SU-DHL-6 (cell line): ENCODE measurements around the gene ADAM21.
"Not testable (repeated sequence)": the region's sequence is repeated elsewhere in the genome, so short reads cannot be mapped to it uniquely, and the experiment has no call there.

Experiments used
- H2AFZ ChIP-seq: fragments of 200-600 bp; sonication (generic); 2 replicates; pipeline ENCODE4 v1.6.1; 2014; ENCODE audit warnings: low read depth, mild to moderate bottlenecking, moderate library complexity, mixed read lengths, antibody characterized with exemption, low read length; ENCODE audit not compliant: severe bottlenecking
- H3F3A ChIP-seq: fragments of 200-600 bp; shearing (Covaris generic); 2 replicates; pipeline ENCODE4 v1.6.0; 2016; ENCODE audit warnings: antibody characterized with exemption, mild to moderate bottlenecking; ENCODE audit not compliant: insufficient read depth
- H3K27ac ChIP-seq: fragments of 200-600 bp; sonication (generic); 2 replicates; pipeline ENCODE4 v1.5.1; 2016; ENCODE audit warnings: low read depth, mild to moderate bottlenecking, low read length, moderate library complexity, mixed read lengths
- H3K27me3 ChIP-seq: fragments of 200-600 bp; sonication (generic), shearing (Covaris generic); 2 replicates; pipeline ENCODE4 v1.6.0; 2014; ENCODE audit warnings: mild to moderate bottlenecking, low read length
- H3K36me3 ChIP-seq: fragments of 200-600 bp; sonication (generic); 2 replicates; pipeline ENCODE4 v1.6.1; 2014; ENCODE audit warnings: mild to moderate bottlenecking, low read length, mixed read lengths
- H3K4me2 ChIP-seq: fragments of 300-600, 200-600 bp; shearing (Covaris generic), sonication (generic); 2 replicates; pipeline ENCODE4 v1.6.0; 2014; ENCODE audit warnings: low read length, low read depth, mild to moderate bottlenecking; ENCODE audit not compliant: poor library complexity, severe bottlenecking
- H3K4me3 ChIP-seq: fragments of 200-600 bp; sonication (generic); 2 replicates; pipeline ENCODE4 v1.5.1; 2014; ENCODE audit warnings: antibody characterized with exemption, low read length, mild to moderate bottlenecking, mixed read lengths; ENCODE audit not compliant: insufficient read depth, poor library complexity, severe bottlenecking
- H3K79me2 ChIP-seq: fragments of 200-600 bp; sonication (generic); 2 replicates; pipeline ENCODE4 v1.6.1; 2014; ENCODE audit warnings: mild to moderate bottlenecking, low read length, moderate library complexity; ENCODE audit not compliant: insufficient read depth
- H3K9ac ChIP-seq: fragments of 200-600 bp; sonication (generic); 2 replicates; pipeline ENCODE4 v1.7.0; 2014; ENCODE audit warnings: mild to moderate bottlenecking, low read length
- H3K9me2 ChIP-seq: fragments of 200-600 bp; sonication (generic); replicated peaks from 2 replicates; pipeline ENCODE4 v1.6.1; 2014; ENCODE audit warnings: low read length; ENCODE audit not compliant: insufficient read depth
- H3K9me3 ChIP-seq: fragments of 200-600 bp; sonication (generic); 2 replicates; pipeline ENCODE4 v1.6.1; 2014; ENCODE audit warnings: low read length, mixed read lengths; ENCODE audit not compliant: insufficient read depth
- H4K20me1 ChIP-seq: fragments of 200-600 bp; sonication (generic); 2 replicates; pipeline ENCODE4 v1.6.1; 2014; ENCODE audit warnings: low read depth, mild to moderate bottlenecking, antibody characterized with exemption, low read length, moderate library complexity, mixed read lengths
- EZH2phosphoT487 ChIP-seq: fragments of 200-600 bp; sonication (generic), shearing (Covaris generic); conservative IDR thresholded peaks from 2 replicates; pipeline ENCODE4 v1.6.1; 2018; ENCODE audit warnings: mild to moderate bottlenecking, antibody characterized with exemption, low read length, moderate library complexity, mixed read lengths
- TF ChIP-seq, protein P1 (sequence below): fragments of 200-600 bp; sonication (generic); IDR thresholded peaks from one replicate; pipeline ENCODE4 v1.5.1; 2017; ENCODE audit warnings: antibody characterized with exemption, mild to moderate bottlenecking, low read length, moderate library complexity; ENCODE audit not compliant: insufficient read depth, poor library complexity, severe bottlenecking

Gene ADAM21

DNA sequence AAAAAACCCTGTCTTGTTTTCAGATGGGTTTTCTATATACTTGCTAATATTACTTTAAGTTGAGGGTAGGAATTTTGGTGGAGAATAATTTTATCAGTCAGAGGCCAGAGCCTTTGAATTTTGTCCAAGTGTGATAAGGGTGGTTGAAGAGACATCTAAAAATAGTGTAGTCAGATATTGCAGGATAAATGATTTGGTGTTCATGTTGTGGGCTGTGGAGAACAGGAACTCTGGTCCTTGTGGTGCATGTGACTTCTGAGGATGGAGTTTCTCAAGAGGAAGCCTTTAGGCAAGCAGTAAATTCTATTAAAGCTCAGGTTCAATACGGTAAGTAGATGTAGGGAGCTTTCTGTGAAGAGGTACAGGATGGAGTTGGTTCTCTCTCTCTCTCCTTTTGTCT, 2.8 kb downstream of the ADAM21 start:
- Histone ChIP-seq H2AFZ (no peak overlapping the region), H3K9me2 (no peaks in the 10 kb centered on the region), H3F3A (no peaks in the 10 kb centered on the region), H3K9ac (no peak overlapping the region), H3K27ac (no peak overlapping the region), H3K9me3 (no peaks in the 10 kb centered on the region), H4K20me1 (no peaks in the 10 kb centered on the region), H3K36me3 (no peaks in the 10 kb centered on the region), H3K4me2 (no peak overlapping the region), H3K27me3 (no peaks in the 10 kb centered on the region), H3K4me3 (no peak overlapping the region), H3K79me2 (no peaks in the 10 kb centered on the region)
- TF ChIP-seq, protein P1, sequence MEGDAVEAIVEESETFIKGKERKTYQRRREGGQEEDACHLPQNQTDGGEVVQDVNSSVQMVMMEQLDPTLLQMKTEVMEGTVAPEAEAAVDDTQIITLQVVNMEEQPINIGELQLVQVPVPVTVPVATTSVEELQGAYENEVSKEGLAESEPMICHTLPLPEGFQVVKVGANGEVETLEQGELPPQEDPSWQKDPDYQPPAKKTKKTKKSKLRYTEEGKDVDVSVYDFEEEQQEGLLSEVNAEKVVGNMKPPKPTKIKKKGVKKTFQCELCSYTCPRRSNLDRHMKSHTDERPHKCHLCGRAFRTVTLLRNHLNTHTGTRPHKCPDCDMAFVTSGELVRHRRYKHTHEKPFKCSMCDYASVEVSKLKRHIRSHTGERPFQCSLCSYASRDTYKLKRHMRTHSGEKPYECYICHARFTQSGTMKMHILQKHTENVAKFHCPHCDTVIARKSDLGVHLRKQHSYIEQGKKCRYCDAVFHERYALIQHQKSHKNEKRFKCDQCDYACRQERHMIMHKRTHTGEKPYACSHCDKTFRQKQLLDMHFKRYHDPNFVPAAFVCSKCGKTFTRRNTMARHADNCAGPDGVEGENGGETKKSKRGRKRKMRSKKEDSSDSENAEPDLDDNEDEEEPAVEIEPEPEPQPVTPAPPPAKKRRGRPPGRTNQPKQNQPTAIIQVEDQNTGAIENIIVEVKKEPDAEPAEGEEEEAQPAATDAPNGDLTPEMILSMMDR = no peak
- no peak for TF ChIP-seq EZH2phosphoT487

DNA sequence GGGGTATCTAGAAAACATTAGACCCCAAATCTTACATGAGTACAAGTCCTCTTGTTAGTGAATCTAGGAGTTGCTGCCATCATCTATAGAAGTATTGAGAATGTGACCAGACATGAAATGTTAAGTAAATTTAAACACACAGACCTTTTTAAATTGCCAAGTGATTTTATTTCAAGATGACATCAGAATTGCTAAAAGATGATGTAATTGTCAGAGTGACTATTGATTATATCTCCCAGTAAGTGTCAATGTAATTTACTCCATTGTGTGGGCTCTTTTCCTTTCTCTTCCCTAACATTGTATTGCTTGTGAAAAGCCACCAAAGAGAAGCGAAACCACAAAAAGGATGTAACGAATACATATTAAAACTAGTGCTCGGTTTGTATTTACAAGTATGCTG, 16.8 kb downstream of the ADAM21 start:
- Histone ChIP-seq H3K79me2 (no peaks in the 10 kb centered on the region), H3K4me2 (no peak overlapping the region), H3K27ac (no peak overlapping the region), H4K20me1 (no peaks in the 10 kb centered on the region), H3K4me3 (no peak overlapping the region), H3K36me3 (no peaks in the 10 kb centered on the region), H3K9me3 (no peaks in the 10 kb centered on the region), H3K9me2 (no peaks in the 10 kb centered on the region), H3K27me3 (no peaks in the 10 kb centered on the region), H3F3A (no peaks in the 10 kb centered on the region), H2AFZ (no peak overlapping the region), H3K9ac (no peak overlapping the region)
- TF ChIP-seq EZH2phosphoT487 = no peak
- TF ChIP-seq, protein P1 = no peak

DNA sequence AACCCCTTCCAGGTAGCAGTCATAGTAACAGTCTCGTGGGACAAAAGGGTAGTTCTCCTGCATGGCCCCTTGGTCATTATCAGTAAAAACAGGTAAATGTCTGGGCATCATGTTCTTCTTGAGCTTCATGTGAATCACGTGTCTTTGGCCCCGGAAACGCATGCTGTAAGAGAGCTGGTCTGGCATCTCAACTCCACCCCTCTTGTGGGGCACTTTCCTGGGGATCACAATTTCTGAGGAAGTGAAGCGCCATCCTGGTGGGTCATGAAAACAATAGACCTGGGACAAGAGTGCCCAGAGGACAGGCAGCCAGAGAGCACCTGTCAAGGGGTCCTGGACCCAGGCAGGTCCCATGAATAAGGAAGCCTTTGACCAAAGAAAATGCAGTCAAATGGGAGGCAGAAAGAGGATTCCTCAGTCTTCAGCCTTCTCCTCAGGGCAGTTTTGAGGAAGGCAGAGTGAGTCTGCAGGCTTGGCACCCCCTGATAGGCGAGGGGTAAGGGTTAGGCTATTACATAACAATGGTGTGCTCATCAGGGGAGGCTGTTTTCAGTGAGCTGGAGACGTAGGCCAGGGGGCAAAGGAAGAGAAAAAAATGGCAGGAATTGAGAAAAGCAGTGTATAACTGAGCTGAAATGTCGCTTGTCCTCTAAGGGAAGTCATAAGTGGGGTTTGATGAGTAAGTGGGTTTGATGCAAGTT, 19.0 kb downstream of the ADAM21 start:
- H3K27ac ChIP-seq, H3K4me3 ChIP-seq, H4K20me1 ChIP-seq: not testable (repeated sequence)

DNA sequence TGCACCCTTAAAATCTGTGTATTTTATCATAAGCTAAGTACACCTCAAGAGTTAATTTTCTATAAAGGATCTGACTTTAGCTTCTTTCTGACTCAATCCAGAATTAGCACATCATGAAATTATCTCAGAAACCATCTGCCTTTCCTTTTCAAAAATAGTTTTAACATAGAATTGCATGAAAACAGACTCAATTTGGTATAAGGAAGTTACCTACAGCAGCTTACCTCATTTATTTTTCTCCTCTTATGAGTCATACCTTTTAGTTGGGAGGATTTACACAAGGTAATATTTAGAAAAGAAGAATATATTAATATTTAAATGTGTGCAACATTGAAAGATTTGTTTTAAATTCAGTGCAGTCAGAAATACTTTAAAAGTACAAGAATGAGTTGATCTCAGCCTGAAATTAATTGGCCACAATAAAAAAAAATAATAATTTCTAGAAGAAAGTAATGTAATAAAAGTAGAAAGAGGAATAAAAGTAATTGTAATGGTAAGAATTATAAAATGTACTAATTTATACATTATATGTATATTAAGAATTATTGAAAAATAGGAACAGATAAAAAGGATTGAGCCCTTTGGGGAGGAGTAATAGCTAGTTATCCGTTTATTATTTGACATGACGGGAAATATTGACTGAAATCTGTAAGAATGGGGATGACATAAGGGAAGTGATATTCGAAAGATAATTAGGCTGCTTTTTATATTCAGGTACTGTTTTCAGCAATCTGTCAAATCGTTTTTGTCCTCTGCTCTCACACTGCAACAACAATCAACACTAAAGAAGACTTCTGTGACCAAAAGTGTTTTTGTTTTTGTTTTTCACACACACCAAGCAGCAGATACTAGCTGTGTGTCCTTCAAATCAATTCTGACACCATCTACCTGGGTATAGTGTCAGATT, 20.5 kb downstream of the ADAM21 start:
- H3K36me3 ChIP-seq = no peaks in the 10 kb centered on the region
- TF ChIP-seq EZH2phosphoT487 = no peak
- TF ChIP-seq, protein P1 = no peak
- H3K27ac ChIP-seq = no peak overlapping the region
- H3F3A ChIP-seq = no peaks in the 10 kb centered on the region
- no peaks in the 10 kb centered on the region for H4K20me1 ChIP-seq
- H3K9ac ChIP-seq = no peak overlapping the region
- no peak overlapping the region for H2AFZ ChIP-seq
- no peaks in the 10 kb centered on the region for H3K27me3 ChIP-seq
- no peak overlapping the region for H3K4me2 ChIP-seq
- no peaks in the 10 kb centered on the region for H3K79me2 ChIP-seq
- H3K4me3 ChIP-seq = no peak overlapping the region
- H3K9me3 ChIP-seq = no peaks in the 10 kb centered on the region
- H3K9me2 ChIP-seq = no peaks in the 10 kb centered on the region

More for the DNA sequence above, 19.0 kb downstream of the ADAM21 start:
- not testable (repeated sequence) for H3K27me3 ChIP-seq, H2AFZ ChIP-seq, H3K4me2 ChIP-seq, H3K9ac ChIP-seq, H3K79me2 ChIP-seq, H3K9me2 ChIP-seq, H3K36me3 ChIP-seq, H3F3A ChIP-seq, H3K9me3 ChIP-seq
